ENCODE measurements around the gene ADGRD2. TPM values are rescaled to one million over a fixed set of nuclear protein-coding genes. Genes with fewer than 3 reads are reported as not detected.

Gene ADGRD2
- total RNA-seq, 1 experiment from 2014 or later, result 1.5 TPM

DNA sequence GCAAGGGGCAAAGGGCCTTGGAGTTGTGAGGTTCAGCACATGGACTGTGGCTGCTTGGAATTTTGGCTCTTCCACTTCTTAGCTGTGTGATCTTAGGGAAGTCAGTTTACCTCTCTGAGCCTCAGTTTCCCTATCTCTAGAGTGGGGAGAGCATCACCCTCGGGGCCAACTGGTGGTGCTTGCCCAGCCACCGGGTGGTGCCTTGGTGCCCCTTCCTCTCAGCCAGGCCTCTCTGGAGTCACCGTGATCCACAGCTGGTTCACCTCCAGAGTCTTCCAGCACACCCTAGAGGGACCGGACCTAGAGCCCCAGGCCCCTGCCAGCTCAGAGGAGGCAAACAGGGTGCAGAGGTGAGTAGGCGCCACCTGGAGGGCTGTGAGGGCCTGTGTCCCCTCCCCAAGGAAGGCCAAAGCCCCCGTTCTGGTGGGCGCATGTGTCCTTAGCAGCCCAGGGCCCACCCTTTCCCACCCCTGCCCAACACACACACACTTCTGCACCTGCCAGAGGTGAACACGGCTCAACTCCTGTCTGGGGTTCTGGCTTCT is 7.7 kb downstream of the ADGRD2 start:
- no peaks in the 10 kb centered on the region for H3K9me3 Mint-ChIP-seq
- Histone ChIP-seq H2BK5ac (ENCODE audit: insufficient read length, low read length) (no peak overlapping the region), H3K14ac (ENCODE audit: insufficient read depth, low read length) (no peak overlapping the region), H4K91ac (ENCODE audit: insufficient read length, low read depth, low read length) (no peak overlapping the region), H3K27ac (ENCODE audit: insufficient read length, low read depth, low read length) (no peak overlapping the region), H3K4me2 (ENCODE audit: insufficient read depth, insufficient read length, low read length) (no peak overlapping the region), H2BK20ac (ENCODE audit: low read depth, low read length, poor library complexity, severe bottlenecking) (no peak overlapping the region), H3K56ac (ENCODE audit: insufficient read length, low read depth, low read length) (no peak overlapping the region), H3K79me1 (ENCODE audit: insufficient read depth, low read depth, low read length, poor library complexity, severe bottlenecking) (no peaks in the 10 kb centered on the region), H2AK5ac (ENCODE audit: insufficient read length, low read length) (no peak overlapping the region), H3K4me1 (ENCODE audit: insufficient read depth, low read length) (no peaks in the 10 kb centered on the region), H3K9ac (ENCODE audit: extremely low read depth, insufficient read length, low read length) (no peak overlapping the region), H3T11ph (ENCODE audit: low read length) (no peak overlapping the region), H3K27me3 (ENCODE audit: insufficient read depth, low read length) (peaks cover under 1% of the 10 kb centered on the region; the same call in 1 of the 2 replicates), H4K5ac (ENCODE audit: insufficient read length, low read depth, low read length) (no peak overlapping the region), H4K20me1 (ENCODE audit: control insufficient read depth, insufficient read depth, insufficient read length) (peaks cover 2% of the 10 kb centered on the region), H3K9me3 (ENCODE audit: control insufficient read depth, low read depth, low read length) (no peaks in the 10 kb centered on the region), H2BK15ac (ENCODE audit: low read depth, low read length) (no peak overlapping the region), H3K23me2 (ENCODE audit: insufficient read length, low read depth, low read length, poor library complexity, severe bottlenecking) (no peaks in the 10 kb centered on the region), H2BK120ac (ENCODE audit: low read depth, low read length, poor library complexity, severe bottlenecking) (no peak overlapping the region), H3K18ac (ENCODE audit: insufficient read length, low read depth, low read length) (no peak overlapping the region), H3K23ac (ENCODE audit: insufficient read length, low read depth, low read length) (no peak overlapping the region), H2AFZ (ENCODE audit: low read length) (no peak overlapping the region), H4K8ac (replicated peaks; ENCODE audit: insufficient read length, low read depth, low read length) (no peak overlapping the region), H2BK12ac (ENCODE audit: insufficient read length, low read depth, low read length) (no peak overlapping the region), H3K79me2 (ENCODE audit: insufficient read depth, low read length) (no peaks in the 10 kb centered on the region), H3K4ac (ENCODE audit: low read depth, low read length) (no peak overlapping the region)
- DNase-seq, result peak; percentile 32
- peaks cover 6% of the 10 kb centered on the region for H3K27me3 Mint-ChIP-seq (ENCODE audit: low read depth)
- H3K27ac Mint-ChIP-seq, result no peak overlapping the region
- TF ChIP-seq, protein P1, sequence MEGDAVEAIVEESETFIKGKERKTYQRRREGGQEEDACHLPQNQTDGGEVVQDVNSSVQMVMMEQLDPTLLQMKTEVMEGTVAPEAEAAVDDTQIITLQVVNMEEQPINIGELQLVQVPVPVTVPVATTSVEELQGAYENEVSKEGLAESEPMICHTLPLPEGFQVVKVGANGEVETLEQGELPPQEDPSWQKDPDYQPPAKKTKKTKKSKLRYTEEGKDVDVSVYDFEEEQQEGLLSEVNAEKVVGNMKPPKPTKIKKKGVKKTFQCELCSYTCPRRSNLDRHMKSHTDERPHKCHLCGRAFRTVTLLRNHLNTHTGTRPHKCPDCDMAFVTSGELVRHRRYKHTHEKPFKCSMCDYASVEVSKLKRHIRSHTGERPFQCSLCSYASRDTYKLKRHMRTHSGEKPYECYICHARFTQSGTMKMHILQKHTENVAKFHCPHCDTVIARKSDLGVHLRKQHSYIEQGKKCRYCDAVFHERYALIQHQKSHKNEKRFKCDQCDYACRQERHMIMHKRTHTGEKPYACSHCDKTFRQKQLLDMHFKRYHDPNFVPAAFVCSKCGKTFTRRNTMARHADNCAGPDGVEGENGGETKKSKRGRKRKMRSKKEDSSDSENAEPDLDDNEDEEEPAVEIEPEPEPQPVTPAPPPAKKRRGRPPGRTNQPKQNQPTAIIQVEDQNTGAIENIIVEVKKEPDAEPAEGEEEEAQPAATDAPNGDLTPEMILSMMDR (conservative IDR thresholded peaks at IDR 0.05), result peak; percentile 37; the same call in 2 of the 3 replicates
- no peak overlapping the region for H3K4me3 Mint-ChIP-seq
- peaks cover 7 to 11% of the 10 kb centered on the region in 2 experiments for H3K4me1 Mint-ChIP-seq
- WGBS (ENCODE audit: extremely low coverage, insufficient read length, low lambda C conversion rate), result no CpG with 5 or more reads among the region's 8 CpGs
- H3K36me3 Mint-ChIP-seq (ENCODE audit: insufficient read depth in 1 of 3, low read depth in 3 of 3), result no peaks in the 10 kb centered on the region

Measured in H9 (cell line).